ENCODE data around the gene CHRNA9.

GRCh38 chr4:40372651-40373050, 37.5 kb downstream of the CHRNA9 start:
- TF ChIP-seq CTCF (IDR thresholded peaks at IDR 0.05) (no peak), EZH2 (IDR thresholded peaks at IDR 0.05; ENCODE audit: borderline replicate concordance, insufficient read depth, low read depth, low read length, poor library complexity, severe bottlenecking) (no peak)
